ENCODE data around the gene SERPINA9. TPM values are rescaled to one million over a fixed set of nuclear protein-coding genes. Genes with fewer than 3 reads are reported as not detected.
"Not testable (repeated sequence)": the region's sequence is repeated elsewhere in the genome, so short reads cannot be mapped to it uniquely, and the experiment has no call there.

SERPINA9 gene
- total and polyA plus RNA-seq, 8 donors = 1.1 TPM; not detected in 7

GRCh38 chr14:94485944-94486841, 10.2 kb upstream of the SERPINA9 start:
- WGBS, 5 donors = 8 to 17% (median 16%) methylated on average over 23 to 26 of the region's 26 CpGs

GRCh38 chr14:94484481-94484880, 8.5 kb upstream of the SERPINA9 start:
- Histone ChIP-seq H3K36me3 (no peaks in the 10 kb centered on the region), H3K4me3 (no peak overlapping the region), H3K27ac (no peak overlapping the region), H3K4me1 (peaks cover 0 to 12% (median 9%) of the 10 kb centered on the region in 4 donors), H3K9me3 (peaks cover 0 to 4% (median 2%) of the 10 kb centered on the region in 4 donors), H3K27me3 (peaks cover 0 to 34% (median 7%) of the 10 kb centered on the region in 3 donors)
- intact Hi-C loops (cut with DNase I; ENCODE audit: low total_unique reads) = no loop called here
- TF ChIP-seq POLR2AphosphoS5 (IDR thresholded peaks at IDR 0.05) (no peak), EP300 (IDR thresholded peaks at IDR 0.05) (no peak), POLR2A (IDR thresholded peaks at IDR 0.05) (no peak), CTCF (IDR thresholded peaks at IDR 0.05) (no peak)
- DNase-seq = no peak
- 66 to 82% (median 81%) methylated on average over 5 of the region's 5 CpGs for WGBS, 5 donors

More at GRCh38 chr14:94485944-94486841, 10.2 kb upstream of the SERPINA9 start:
- H3K9me3 ChIP-seq = no peaks in the 10 kb centered on the region
- H3K4me1 ChIP-seq = peaks cover 0 to 12% (median 9%) of the 10 kb centered on the region in 4 donors
- TF ChIP-seq CTCF (IDR thresholded peaks at IDR 0.05) (peak in 5 of 7 experiments; percentile 76 to 99 (median 99)), EP300 (IDR thresholded peaks at IDR 0.05) (no peak), POLR2AphosphoS5 (IDR thresholded peaks at IDR 0.05) (no peak), POLR2A (IDR thresholded peaks at IDR 0.05) (no peak)
- H3K36me3 ChIP-seq = no peaks in the 10 kb centered on the region
- intact Hi-C loops (cut with DNase I; ENCODE audit: low total_unique reads) = no loop called here
- peak; percentile 62 to 75 for DNase-seq
- no peak overlapping the region for H3K27ac ChIP-seq
- H3K4me3 ChIP-seq = no peak overlapping the region
- peaks cover 0 to 38% (median 7%) of the 10 kb centered on the region in 3 donors for H3K27me3 ChIP-seq

- H3K9me3 ChIP-seq = peaks cover 0 to 10% (median 8%) of the 10 kb centered on the region in 4 donors
- no peaks in the 10 kb centered on the region for H3K36me3 ChIP-seq
- H3K27me3 ChIP-seq = peaks cover 0 to 30% (median 8%) of the 10 kb centered on the region in 3 donors
- no peak overlapping the region for H3K4me3 ChIP-seq
- intact Hi-C loops (cut with DNase I; ENCODE audit: low total_unique reads) = no loop called here
- peaks cover 0 to 12% (median 9%) of the 10 kb centered on the region in 4 donors for H3K4me1 ChIP-seq
- no peak for TF ChIP-seq POLR2AphosphoS5 (IDR thresholded peaks at IDR 0.05)
- TF ChIP-seq POLR2A (IDR thresholded peaks at IDR 0.05) = no peak
- TF ChIP-seq EP300 (IDR thresholded peaks at IDR 0.05) = no peak
- no peak for TF ChIP-seq CTCF (IDR thresholded peaks at IDR 0.05)
- no peak overlapping the region for H3K27ac ChIP-seq
- DNase-seq = no peak
- WGBS, 5 donors = 78 to 88% (median 81%) methylated on average over 7 of the region's 7 CpGs
Measured at GRCh38 chr14:94483729-94484275, 7.8 kb upstream of the SERPINA9 start.

GRCh38 chr14:94483071-94483451, 7.1 kb upstream of the SERPINA9 start:
- Histone ChIP-seq H3K4me1 (peaks cover 0 to 12% (median 9%) of the 10 kb centered on the region in 4 donors), H3K27me3 (peaks cover 0 to 30% (median 10%) of the 10 kb centered on the region in 3 donors), H3K4me3 (no peak overlapping the region), H3K27ac (no peak overlapping the region), H3K36me3 (no peaks in the 10 kb centered on the region), H3K9me3 (peaks cover 2 to 17% (median 16%) of the 10 kb centered on the region in 4 donors)
- intact Hi-C loops (cut with DNase I; ENCODE audit: low total_unique reads) = no loop called here
- TF ChIP-seq EP300 (IDR thresholded peaks at IDR 0.05) = no peak
- TF ChIP-seq POLR2AphosphoS5 (IDR thresholded peaks at IDR 0.05) = no peak
- TF ChIP-seq POLR2A (IDR thresholded peaks at IDR 0.05) = no peak
- TF ChIP-seq CTCF (IDR thresholded peaks at IDR 0.05) = no peak
- no peak for DNase-seq
- WGBS, 5 donors = 85 to 93% (median 91%) methylated on average over 10 of the region's 10 CpGs

- Histone ChIP-seq H3K4me1 (peaks cover 0 to 12% (median 9%) of the 10 kb centered on the region in 4 donors), H3K9me3 (peaks cover 2 to 24% (median 21%) of the 10 kb centered on the region in 4 donors), H3K27me3 (peaks cover 0 to 25% (median 7%) of the 10 kb centered on the region in 3 donors)
- H3K4me3 ChIP-seq; DNase-seq; H3K36me3 ChIP-seq; intact Hi-C loops (cut with DNase I; ENCODE audit: low total_unique reads); H3K27ac ChIP-seq: not testable (repeated sequence)
- 65 to 78% (median 70%) methylated on average over 10 of the region's 10 CpGs for WGBS, 5 donors
Measured at GRCh38 chr14:94482132-94483070, 6.4 kb upstream of the SERPINA9 start.
